ENCODE measurements around the gene PHGDH.

DNA sequence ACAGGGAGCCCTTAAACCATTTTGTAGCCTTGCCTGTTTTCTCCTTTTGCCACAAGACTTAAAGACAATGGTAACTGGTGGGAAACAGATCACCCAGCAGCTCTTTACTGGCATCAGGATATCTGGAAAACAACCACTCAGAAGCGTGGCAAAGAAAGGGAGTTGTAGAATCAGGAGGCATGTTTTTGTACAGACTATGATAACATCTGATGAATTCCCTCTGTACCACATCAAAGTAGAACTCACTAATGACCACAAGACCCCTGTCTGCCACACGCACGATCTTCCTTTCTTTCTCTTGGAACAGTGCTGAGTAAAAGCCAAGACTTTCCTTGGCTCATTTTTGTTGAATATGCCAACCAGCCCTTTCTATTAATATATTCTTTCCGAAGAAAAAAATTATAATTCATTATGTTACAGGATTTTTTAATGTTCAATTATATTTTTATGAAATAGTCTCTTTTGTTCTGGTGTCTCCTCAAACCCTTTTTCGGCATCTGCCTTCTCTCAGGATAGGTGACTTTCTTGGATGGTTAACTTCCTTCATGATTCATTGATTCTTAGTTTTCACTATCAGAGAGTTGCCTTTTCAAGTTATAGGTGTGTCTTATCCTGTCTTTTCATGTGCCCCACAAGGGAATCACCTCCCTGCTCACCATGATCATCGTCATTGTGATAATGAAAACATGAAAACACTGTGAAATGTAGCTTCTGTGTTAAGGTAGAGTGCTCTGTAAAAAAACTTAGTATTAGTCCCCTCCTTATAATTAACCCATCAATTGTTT, 7.9 kb upstream of the PHGDH start:
- TF ChIP-seq NRF1 (conservative IDR thresholded peaks at IDR 0.05 in 1 of 2, IDR thresholded peaks at IDR 0.05 in 1 of 2) (no peak), FOXM1 (IDR thresholded peaks at IDR 0.05; ENCODE audit: low read depth) (no peak), FOXM1 (CRISPR knock-in tag; IDR thresholded peaks at IDR 0.05; ENCODE audit: low read depth) (no peak), ZFP36 (IDR thresholded peaks at IDR 0.05; ENCODE audit: low read depth, low read length, partially characterized antibody) (no peak), EP300 (IDR thresholded peaks at IDR 0.05; ENCODE audit: low read length) (no peak), TEAD4 (IDR thresholded peaks at IDR 0.05; ENCODE audit: low read length) (no peak), TEAD4 (CRISPR knock-in tag; IDR thresholded peaks at IDR 0.05; ENCODE audit: borderline replicate concordance) (no peak), ATF1 (CRISPR knock-in tag; IDR thresholded peaks at IDR 0.05) (no peak), ATF1 (tag; IDR thresholded peaks at IDR 0.05) (no peak), CBX3 (IDR thresholded peaks at IDR 0.05; ENCODE audit: borderline replicate concordance in 1 of 2, low read length in 2 of 2) (no peak)
- TF ChIP-seq, protein P1, sequence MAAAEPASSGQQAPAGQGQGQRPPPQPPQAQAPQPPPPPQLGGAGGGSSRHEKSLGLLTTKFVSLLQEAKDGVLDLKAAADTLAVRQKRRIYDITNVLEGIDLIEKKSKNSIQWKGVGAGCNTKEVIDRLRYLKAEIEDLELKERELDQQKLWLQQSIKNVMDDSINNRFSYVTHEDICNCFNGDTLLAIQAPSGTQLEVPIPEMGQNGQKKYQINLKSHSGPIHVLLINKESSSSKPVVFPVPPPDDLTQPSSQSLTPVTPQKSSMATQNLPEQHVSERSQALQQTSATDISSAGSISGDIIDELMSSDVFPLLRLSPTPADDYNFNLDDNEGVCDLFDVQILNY (CRISPR knock-in tag; IDR thresholded peaks at IDR 0.05) = no peak
- TF ChIP-seq, protein P2, sequence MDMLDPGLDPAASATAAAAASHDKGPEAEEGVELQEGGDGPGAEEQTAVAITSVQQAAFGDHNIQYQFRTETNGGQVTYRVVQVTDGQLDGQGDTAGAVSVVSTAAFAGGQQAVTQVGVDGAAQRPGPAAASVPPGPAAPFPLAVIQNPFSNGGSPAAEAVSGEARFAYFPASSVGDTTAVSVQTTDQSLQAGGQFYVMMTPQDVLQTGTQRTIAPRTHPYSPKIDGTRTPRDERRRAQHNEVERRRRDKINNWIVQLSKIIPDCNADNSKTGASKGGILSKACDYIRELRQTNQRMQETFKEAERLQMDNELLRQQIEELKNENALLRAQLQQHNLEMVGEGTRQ (CRISPR knock-in tag; IDR thresholded peaks at IDR 0.05) = no peak
- TF ChIP-seq, protein P3, sequence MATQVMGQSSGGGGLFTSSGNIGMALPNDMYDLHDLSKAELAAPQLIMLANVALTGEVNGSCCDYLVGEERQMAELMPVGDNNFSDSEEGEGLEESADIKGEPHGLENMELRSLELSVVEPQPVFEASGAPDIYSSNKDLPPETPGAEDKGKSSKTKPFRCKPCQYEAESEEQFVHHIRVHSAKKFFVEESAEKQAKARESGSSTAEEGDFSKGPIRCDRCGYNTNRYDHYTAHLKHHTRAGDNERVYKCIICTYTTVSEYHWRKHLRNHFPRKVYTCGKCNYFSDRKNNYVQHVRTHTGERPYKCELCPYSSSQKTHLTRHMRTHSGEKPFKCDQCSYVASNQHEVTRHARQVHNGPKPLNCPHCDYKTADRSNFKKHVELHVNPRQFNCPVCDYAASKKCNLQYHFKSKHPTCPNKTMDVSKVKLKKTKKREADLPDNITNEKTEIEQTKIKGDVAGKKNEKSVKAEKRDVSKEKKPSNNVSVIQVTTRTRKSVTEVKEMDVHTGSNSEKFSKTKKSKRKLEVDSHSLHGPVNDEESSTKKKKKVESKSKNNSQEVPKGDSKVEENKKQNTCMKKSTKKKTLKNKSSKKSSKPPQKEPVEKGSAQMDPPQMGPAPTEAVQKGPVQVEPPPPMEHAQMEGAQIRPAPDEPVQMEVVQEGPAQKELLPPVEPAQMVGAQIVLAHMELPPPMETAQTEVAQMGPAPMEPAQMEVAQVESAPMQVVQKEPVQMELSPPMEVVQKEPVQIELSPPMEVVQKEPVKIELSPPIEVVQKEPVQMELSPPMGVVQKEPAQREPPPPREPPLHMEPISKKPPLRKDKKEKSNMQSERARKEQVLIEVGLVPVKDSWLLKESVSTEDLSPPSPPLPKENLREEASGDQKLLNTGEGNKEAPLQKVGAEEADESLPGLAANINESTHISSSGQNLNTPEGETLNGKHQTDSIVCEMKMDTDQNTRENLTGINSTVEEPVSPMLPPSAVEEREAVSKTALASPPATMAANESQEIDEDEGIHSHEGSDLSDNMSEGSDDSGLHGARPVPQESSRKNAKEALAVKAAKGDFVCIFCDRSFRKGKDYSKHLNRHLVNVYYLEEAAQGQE (IDR thresholded peaks at IDR 0.05; ENCODE audit: borderline replicate concordance) = no peak
- TF ChIP-seq, protein P3 (CRISPR knock-in tag; IDR thresholded peaks at IDR 0.05; ENCODE audit: low read depth) = no peak
- TF ChIP-seq, protein P4, sequence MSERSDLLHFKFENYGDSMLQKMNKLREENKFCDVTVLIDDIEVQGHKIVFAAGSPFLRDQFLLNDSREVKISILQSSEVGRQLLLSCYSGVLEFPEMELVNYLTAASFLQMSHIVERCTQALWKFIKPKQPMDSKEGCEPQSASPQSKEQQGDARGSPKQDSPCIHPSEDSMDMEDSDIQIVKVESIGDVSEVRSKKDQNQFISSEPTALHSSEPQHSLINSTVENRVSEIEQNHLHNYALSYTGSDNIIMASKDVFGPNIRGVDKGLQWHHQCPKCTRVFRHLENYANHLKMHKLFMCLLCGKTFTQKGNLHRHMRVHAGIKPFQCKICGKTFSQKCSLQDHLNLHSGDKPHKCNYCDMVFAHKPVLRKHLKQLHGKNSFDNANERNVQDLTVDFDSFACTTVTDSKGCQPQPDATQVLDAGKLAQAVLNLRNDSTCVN (CRISPR knock-in tag; IDR thresholded peaks at IDR 0.05) = no peak
- TF ChIP-seq, protein P5, sequence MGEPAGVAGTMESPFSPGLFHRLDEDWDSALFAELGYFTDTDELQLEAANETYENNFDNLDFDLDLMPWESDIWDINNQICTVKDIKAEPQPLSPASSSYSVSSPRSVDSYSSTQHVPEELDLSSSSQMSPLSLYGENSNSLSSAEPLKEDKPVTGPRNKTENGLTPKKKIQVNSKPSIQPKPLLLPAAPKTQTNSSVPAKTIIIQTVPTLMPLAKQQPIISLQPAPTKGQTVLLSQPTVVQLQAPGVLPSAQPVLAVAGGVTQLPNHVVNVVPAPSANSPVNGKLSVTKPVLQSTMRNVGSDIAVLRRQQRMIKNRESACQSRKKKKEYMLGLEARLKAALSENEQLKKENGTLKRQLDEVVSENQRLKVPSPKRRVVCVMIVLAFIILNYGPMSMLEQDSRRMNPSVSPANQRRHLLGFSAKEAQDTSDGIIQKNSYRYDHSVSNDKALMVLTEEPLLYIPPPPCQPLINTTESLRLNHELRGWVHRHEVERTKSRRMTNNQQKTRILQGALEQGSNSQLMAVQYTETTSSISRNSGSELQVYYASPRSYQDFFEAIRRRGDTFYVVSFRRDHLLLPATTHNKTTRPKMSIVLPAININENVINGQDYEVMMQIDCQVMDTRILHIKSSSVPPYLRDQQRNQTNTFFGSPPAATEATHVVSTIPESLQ (CRISPR knock-in tag; IDR thresholded peaks at IDR 0.05) = no peak
- TF ChIP-seq, protein P6, sequence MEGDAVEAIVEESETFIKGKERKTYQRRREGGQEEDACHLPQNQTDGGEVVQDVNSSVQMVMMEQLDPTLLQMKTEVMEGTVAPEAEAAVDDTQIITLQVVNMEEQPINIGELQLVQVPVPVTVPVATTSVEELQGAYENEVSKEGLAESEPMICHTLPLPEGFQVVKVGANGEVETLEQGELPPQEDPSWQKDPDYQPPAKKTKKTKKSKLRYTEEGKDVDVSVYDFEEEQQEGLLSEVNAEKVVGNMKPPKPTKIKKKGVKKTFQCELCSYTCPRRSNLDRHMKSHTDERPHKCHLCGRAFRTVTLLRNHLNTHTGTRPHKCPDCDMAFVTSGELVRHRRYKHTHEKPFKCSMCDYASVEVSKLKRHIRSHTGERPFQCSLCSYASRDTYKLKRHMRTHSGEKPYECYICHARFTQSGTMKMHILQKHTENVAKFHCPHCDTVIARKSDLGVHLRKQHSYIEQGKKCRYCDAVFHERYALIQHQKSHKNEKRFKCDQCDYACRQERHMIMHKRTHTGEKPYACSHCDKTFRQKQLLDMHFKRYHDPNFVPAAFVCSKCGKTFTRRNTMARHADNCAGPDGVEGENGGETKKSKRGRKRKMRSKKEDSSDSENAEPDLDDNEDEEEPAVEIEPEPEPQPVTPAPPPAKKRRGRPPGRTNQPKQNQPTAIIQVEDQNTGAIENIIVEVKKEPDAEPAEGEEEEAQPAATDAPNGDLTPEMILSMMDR (IDR thresholded peaks at IDR 0.05 in 2 of 3, conservative IDR thresholded peaks at IDR 0.05 in 1 of 3; ENCODE audit: insufficient read depth in 2 of 3, low read depth in 1 of 3, low read length in 3 of 3) = no peak

Measured in K562 (cell line).